Measurements from ENCODE around the gene TMEM239.

The TMEM239 gene

DNA sequence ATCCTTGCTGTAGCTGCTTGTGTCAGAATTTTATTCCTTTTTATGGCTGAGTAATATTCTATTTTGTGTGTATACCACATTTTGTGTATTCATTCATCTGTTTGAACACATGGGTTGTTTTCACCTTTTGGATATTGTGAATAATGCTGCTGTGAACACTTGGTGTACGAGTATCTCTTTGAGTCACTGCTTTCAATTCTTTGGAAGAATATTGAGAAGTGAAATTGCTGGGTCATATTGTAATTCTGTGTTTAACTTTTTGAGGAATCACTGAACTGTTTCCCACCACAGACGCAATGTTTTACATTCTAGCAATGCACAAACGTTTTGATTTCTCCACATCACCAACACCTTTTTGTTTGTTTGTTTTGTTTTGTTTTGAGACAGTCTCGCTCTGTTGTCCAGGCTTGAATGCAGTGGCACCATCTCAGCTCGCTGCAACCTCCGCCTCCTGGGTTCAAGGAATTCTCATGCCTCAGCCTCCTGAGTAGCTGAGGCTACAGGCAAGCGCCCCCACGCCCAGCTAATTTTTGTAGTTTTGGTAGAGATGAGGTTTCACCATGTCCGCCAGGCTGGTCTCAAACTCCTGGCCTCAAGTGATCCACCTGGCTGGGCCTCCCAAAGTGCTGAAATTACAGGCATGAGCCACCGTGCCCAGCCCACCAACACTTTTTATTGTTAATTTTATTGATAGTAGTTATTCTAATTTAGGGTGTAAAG, 37.4 kb upstream of the TMEM239 start:
- H3K27ac ChIP-seq: no peak overlapping the region

GRCh38 chr20:2780948-2781347, 35.2 kb upstream of the TMEM239 start:
- TF ChIP-seq CTCF (conservative IDR thresholded peaks at IDR 0.05): no peak
- no peak overlapping the region for H3K27ac ChIP-seq

More for the DNA sequence above, 37.4 kb upstream of the TMEM239 start:
- TF ChIP-seq CTCF (conservative IDR thresholded peaks at IDR 0.05): no peak

GRCh38 chr20:2783908-2784566, 32.1 kb upstream of the TMEM239 start:
- no peak overlapping the region for H3K27ac ChIP-seq
- no peak for TF ChIP-seq CTCF (conservative IDR thresholded peaks at IDR 0.05)

DNA sequence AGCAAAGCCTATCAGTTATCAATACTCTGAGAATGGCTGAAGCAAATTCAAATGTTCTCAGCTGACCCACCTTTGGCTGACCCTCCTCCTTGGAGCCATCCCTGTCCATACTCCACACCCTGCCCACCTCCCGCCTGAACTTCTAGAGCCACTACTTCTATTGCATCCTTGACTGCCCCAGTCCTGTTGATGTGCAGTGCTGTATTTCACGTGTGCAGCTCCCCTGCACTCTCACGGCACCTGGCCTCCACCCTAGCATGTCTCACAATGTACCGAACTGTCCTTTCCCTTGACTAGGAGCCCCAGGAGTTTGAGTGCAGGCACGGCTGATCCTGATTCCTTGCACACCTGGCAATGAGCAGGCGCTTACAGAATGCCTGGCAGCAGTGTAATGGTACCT, 22.7 kb upstream of the TMEM239 start:
- no peak for TF ChIP-seq CTCF (conservative IDR thresholded peaks at IDR 0.05)
- H3K27ac ChIP-seq: no peak overlapping the region

DNA sequence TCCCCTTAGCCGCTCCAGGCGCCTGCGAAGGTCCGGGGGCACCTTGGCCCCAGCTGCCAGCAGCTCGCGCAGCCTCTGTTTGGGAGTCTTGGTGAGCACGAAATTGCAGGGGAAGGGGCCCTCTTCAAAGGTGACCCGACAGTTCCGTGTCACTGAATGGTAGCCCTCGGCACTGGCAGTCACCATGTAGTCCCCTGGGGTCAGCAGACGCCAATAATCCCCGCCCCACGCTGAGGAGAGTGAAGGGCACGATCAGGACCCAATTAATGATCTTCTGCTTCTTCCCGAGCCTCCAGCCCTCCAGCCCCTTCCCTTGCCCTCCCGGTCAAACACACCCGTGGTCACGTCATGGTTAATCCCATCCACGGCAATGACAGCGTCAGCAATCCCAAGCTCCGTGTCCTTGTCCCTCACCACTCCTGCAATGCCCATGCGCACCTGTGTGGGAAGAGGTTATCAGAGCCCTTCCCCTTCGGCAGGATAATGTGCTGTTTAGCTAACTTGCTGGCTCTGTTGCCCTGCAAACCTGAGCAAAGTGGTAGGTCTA, 21.9 kb upstream of the TMEM239 start:
- no peak overlapping the region for H3K27ac ChIP-seq
- no peak for TF ChIP-seq CTCF (conservative IDR thresholded peaks at IDR 0.05)

DNA sequence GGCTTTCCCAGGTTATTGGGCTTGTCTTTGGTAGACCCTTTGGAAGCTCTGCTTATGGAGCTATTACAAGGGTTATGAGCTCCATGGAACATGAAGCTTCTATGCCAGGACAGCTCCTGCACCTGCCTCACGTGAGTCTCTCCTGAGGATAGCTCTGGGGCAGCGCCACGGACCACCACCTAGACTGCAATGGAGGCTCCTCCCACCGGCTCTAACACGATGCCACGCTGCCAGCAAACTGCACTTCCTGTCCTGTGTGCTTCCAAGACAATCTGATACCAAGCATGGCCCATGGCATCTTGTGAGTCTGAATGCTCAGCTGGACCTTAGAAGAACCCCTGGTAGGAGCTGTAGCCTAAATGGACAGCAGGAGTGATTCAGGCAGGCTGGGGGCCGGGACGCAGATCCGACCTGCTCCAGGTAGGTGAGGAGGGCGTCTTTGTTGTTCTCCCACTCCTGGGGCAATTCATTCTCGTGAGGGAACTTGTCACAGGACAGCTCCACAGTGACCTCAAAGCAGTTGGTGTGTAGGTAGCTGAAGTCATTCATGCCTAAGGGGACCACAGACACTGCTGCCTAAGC, 21.2 kb upstream of the TMEM239 start:
- H3K27ac ChIP-seq: no peak overlapping the region
- no peak for TF ChIP-seq CTCF (conservative IDR thresholded peaks at IDR 0.05)

DNA sequence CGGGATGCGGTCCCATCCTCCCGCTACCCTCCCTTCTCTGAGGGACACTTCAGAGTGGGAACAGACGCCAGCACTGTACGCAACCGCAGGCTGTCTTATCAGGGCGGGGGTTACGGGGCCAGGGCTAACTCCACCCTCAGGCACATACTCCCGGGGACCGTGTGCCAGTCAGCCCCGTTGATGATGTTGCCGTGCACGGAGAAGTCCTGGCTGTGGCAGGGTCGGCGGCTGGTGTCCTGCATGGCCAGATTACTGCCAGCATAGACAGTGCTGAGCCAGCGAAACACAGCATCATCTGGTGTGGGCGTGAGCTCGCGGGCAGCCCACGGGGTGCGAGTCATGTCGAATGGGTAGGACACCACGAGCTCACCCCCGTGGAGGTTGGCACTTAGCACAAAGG, 20.7 kb upstream of the TMEM239 start:
- no peak for TF ChIP-seq CTCF (conservative IDR thresholded peaks at IDR 0.05)
- no peak overlapping the region for H3K27ac ChIP-seq
